ENCODE results near the gene WBP11. TPM values are rescaled to one million over a fixed set of nuclear protein-coding genes. Genes with fewer than 3 reads are reported as not detected.

WBP11 gene
- total RNA-seq, 2 experiments from 2014 or later: 169 to 188 TPM

GRCh38 chr12:14785568-14785967, 17.7 kb downstream of the WBP11 start:
- POLR2A ChIA-PET: interaction anchor here (8.0 kb wide), 1 partner anchor 14 kb away, joined by 114 read pairs; a partner anchor contains a TSS
- no peaks in the 10 kb centered on the region for H3K9me3 Mint-ChIP-seq
- no peak overlapping the region for H3K27ac Mint-ChIP-seq
- H3K4me1 Mint-ChIP-seq (ENCODE audit: low read depth): no peaks in the 10 kb centered on the region
- H3K4me3 Mint-ChIP-seq: no peak overlapping the region
- CTCF ChIA-PET: no interaction called here
- no peak overlapping the region for H3K4me3 ChIP-seq (ENCODE audit: low read length)
- ATAC-seq (ENCODE audit: poor library complexity): no peak
- H3K27me3 ChIP-seq (ENCODE audit: control insufficient read depth in 1 of 2, insufficient read depth in 2 of 2, low read length in 2 of 2): no peaks in the 10 kb centered on the region
- H3K9me3 ChIP-seq (ENCODE audit: control insufficient read depth in 1 of 2, insufficient read depth in 1 of 2, low read length in 2 of 2): no peaks in the 10 kb centered on the region
- no peak for DNase-seq
- no peak for TF ChIP-seq CTCF (IDR thresholded peaks at IDR 0.05)
- no peaks in the 10 kb centered on the region for H3K27me3 Mint-ChIP-seq
- intact Hi-C loops (cut with DNase I, micrococcal nuclease): no loop called here
- peaks cover 59% of the 10 kb centered on the region for H3K36me3 Mint-ChIP-seq (ENCODE audit: low read depth)
- H3K27ac ChIP-seq (ENCODE audit: low read depth in 1 of 2, low read length in 2 of 2): no peak overlapping the region
- H3K36me3 ChIP-seq (ENCODE audit: insufficient read depth, low read length): peaks cover 58% of the 10 kb centered on the region
- no peaks in the 10 kb centered on the region for H3K4me1 ChIP-seq (ENCODE audit: insufficient read depth, low read length)

GRCh38 chr12:14784471-14784870, 18.8 kb downstream of the WBP11 start:
- Mint-ChIP-seq H3K36me3 (ENCODE audit: low read depth) (peaks cover 48% of the 10 kb centered on the region), H3K4me1 (ENCODE audit: low read depth) (peaks cover 6% of the 10 kb centered on the region), H3K4me3 (no peak overlapping the region), H3K27ac (no peak overlapping the region), H3K9me3 (no peaks in the 10 kb centered on the region), H3K27me3 (no peaks in the 10 kb centered on the region)
- intact Hi-C loops (cut with DNase I, micrococcal nuclease): no loop called here
- POLR2A ChIA-PET: interaction anchor here (1.1 to 8.0 kb wide), 3 partner anchors 12 to 41 kb away, joined by 3 to 114 read pairs (median 4); partner anchors contain the start of genes C12orf60 and WBP11
- Histone ChIP-seq H3K4me1 (ENCODE audit: insufficient read depth, low read length) (no peaks in the 10 kb centered on the region), H3K27me3 (ENCODE audit: control insufficient read depth in 1 of 2, insufficient read depth in 2 of 2, low read length in 2 of 2) (no peaks in the 10 kb centered on the region), H3K9me3 (ENCODE audit: control insufficient read depth in 1 of 2, insufficient read depth in 1 of 2, low read length in 2 of 2) (no peaks in the 10 kb centered on the region), H3K4me3 (ENCODE audit: low read length) (no peak overlapping the region), H3K27ac (ENCODE audit: low read depth in 1 of 2, low read length in 2 of 2) (no peak overlapping the region), H3K36me3 (ENCODE audit: insufficient read depth, low read length) (peaks cover 47% of the 10 kb centered on the region)
- CTCF ChIA-PET: interaction anchor here (1.2 to 1.7 kb wide), 3 partner anchors 9 to 15 kb away, joined by 3 to 8 read pairs (median 5); a partner anchor contains a TSS
- no peak for DNase-seq
- TF ChIP-seq CTCF (IDR thresholded peaks at IDR 0.05): no peak
- no peak for ATAC-seq (ENCODE audit: poor library complexity)

GRCh38 chr12:14782756-14783155, 20.5 kb downstream of the WBP11 start:
- Histone ChIP-seq H3K27me3 (ENCODE audit: control insufficient read depth in 1 of 2, insufficient read depth in 2 of 2, low read length in 2 of 2) (no peaks in the 10 kb centered on the region), H3K36me3 (ENCODE audit: insufficient read depth, low read length) (peaks cover 32% of the 10 kb centered on the region), H3K27ac (ENCODE audit: low read depth in 1 of 2, low read length in 2 of 2) (no peak overlapping the region), H3K4me1 (ENCODE audit: insufficient read depth, low read length) (no peaks in the 10 kb centered on the region), H3K9me3 (ENCODE audit: control insufficient read depth in 1 of 2, insufficient read depth in 1 of 2, low read length in 2 of 2) (no peaks in the 10 kb centered on the region), H3K4me3 (ENCODE audit: low read length) (no peak overlapping the region)
- DNase-seq: no peak
- H3K9me3 Mint-ChIP-seq: no peaks in the 10 kb centered on the region
- no peak overlapping the region for H3K4me3 Mint-ChIP-seq
- H3K36me3 Mint-ChIP-seq (ENCODE audit: low read depth): peaks cover 32% of the 10 kb centered on the region
- no peaks in the 10 kb centered on the region for H3K27me3 Mint-ChIP-seq
- peaks cover 7% of the 10 kb centered on the region for H3K4me1 Mint-ChIP-seq (ENCODE audit: low read depth)
- intact Hi-C loops (cut with DNase I, micrococcal nuclease): no loop called here
- CTCF ChIA-PET: interaction anchor here (1.7 kb wide), 1 partner anchor 13 kb away, joined by 5 read pairs; no protein-coding TSS in a partner anchor
- TF ChIP-seq CTCF (IDR thresholded peaks at IDR 0.05): no peak
- no peak overlapping the region for H3K27ac Mint-ChIP-seq
- POLR2A ChIA-PET: interaction anchor here (1.0 to 8.0 kb wide), 2 partner anchors 11 to 19 kb away, joined by 5 to 114 read pairs; a partner anchor contains a TSS
- no peak for ATAC-seq (ENCODE audit: poor library complexity)

Data from CD4-positive, alpha-beta T cell (primary cell).